Measurements from ENCODE around the gene STKLD1. TPM values are rescaled to one million over a fixed set of nuclear protein-coding genes. Genes with fewer than 3 reads are reported as not detected.

Gene STKLD1
- total RNA-seq, 4 donors from 2014 or later: 0.93 to 1.3 TPM; not detected in 2

- peaks cover 0 to 41% (median 19%) of the 10 kb centered on the region in 3 donors for H3K4me1 ChIP-seq
- no peak for TF ChIP-seq EP300 (IDR thresholded peaks at IDR 0.05)
- no peak for TF ChIP-seq POLR2AphosphoS5 (IDR thresholded peaks at IDR 0.05)
- no peak for TF ChIP-seq POLR2A (IDR thresholded peaks at IDR 0.05)
- TF ChIP-seq, protein P1, sequence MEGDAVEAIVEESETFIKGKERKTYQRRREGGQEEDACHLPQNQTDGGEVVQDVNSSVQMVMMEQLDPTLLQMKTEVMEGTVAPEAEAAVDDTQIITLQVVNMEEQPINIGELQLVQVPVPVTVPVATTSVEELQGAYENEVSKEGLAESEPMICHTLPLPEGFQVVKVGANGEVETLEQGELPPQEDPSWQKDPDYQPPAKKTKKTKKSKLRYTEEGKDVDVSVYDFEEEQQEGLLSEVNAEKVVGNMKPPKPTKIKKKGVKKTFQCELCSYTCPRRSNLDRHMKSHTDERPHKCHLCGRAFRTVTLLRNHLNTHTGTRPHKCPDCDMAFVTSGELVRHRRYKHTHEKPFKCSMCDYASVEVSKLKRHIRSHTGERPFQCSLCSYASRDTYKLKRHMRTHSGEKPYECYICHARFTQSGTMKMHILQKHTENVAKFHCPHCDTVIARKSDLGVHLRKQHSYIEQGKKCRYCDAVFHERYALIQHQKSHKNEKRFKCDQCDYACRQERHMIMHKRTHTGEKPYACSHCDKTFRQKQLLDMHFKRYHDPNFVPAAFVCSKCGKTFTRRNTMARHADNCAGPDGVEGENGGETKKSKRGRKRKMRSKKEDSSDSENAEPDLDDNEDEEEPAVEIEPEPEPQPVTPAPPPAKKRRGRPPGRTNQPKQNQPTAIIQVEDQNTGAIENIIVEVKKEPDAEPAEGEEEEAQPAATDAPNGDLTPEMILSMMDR (IDR thresholded peaks at IDR 0.05): no peak
These were observed 30.6 kb upstream of the STKLD1 start for GRCh38 chr9:133345596-133345995.

DNA sequence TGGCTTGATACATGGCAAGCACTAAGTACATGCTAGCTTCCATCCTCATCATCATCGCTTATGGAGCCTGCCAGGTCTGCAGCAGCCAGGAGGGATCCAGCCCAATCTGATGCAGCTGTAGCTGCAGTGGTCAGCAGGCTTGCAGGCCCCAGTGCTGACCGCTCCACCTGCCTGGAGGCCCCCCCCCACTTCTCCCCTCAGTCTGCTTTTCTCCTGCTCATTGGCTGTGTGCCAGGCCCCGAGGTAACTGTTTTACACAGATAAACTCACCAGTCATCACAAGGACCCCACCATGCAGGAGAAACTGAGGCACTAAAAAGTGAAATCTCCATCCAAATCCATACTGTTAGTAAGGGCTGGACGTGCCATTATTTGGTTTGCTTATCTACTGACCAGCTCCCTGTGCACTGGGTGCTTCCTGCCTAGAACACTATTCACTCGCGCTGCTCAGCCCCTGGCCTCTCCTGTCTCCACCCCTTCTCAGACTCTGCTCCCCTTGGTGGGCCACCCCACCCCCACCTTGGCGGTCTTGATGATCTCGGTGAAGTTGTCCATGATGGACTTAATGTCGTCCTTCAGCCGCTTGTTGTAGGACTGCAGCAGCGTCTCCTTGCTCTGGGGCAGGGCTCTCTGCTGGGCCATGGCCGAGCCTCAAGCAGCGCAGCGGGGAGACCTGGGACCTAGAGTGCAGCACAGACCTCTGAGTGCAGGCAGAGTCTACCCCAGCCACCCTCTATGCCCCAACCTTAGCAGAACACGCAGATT lies 30.0 kb upstream of the STKLD1 start:
- Histone ChIP-seq H3K4me3 (peak overlapping the region; percentile 80 to 91), H3K4me1 (peaks cover 0 to 42% (median 19%) of the 10 kb centered on the region in 3 donors), H3K27ac (peak overlapping the region in 3 of 4 donors; percentile 90 to 96 (median 93)), H3K36me3 (peaks cover 0 to 73% of the 10 kb centered on the region in 2 donors), H3K9me3 (no peaks in the 10 kb centered on the region), H3K27me3 (no peaks in the 10 kb centered on the region)
- WGBS, 2 donors (ENCODE audit: low coverage in 1 of 2): 59 to 60% methylated on average over 4 to 5 of the region's 15 CpGs
- no peak for ATAC-seq
- TF ChIP-seq EP300 (IDR thresholded peaks at IDR 0.05) (no peak), POLR2AphosphoS5 (IDR thresholded peaks at IDR 0.05) (no peak), POLR2A (IDR thresholded peaks at IDR 0.05) (no peak)
- TF ChIP-seq, protein P1 (IDR thresholded peaks at IDR 0.05): no peak

More at GRCh38 chr9:133345596-133345995, 30.6 kb upstream of the STKLD1 start:
- no peak for ATAC-seq
- Histone ChIP-seq H3K27me3 (no peaks in the 10 kb centered on the region), H3K27ac (peak overlapping the region in 1 of 4 donors; percentile 93), H3K9me3 (no peaks in the 10 kb centered on the region), H3K4me3 (no peak overlapping the region), H3K36me3 (peaks cover 0 to 73% of the 10 kb centered on the region in 2 donors)
- no CpG with 5 or more reads among the region's 6 CpGs for WGBS, 2 donors (ENCODE audit: low coverage in 1 of 2)

DNA sequence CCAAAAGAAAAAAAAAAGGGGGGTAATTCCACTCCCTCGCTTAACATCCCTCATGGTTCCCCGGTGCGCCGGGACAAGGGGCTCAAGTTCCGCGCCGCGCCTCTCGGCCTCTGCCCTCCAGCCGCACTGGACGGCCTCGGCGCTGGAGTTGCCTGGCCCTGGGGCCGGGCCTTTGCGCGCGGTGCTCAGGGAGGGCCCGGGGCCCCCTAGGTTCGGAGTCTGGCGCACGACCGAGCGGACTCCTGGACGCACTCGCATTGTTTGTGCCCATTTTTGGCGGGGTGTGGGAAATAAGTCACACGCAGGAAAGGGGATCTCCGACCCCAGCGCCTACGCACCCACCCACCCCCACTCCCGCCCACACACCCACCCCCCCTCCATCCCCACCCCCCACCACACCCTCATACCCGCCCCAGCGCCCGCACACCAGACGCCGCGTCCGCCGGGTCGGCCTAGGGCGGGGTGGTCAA lies 28.6 kb upstream of the STKLD1 start:
- Histone ChIP-seq H3K9me3 (no peaks in the 10 kb centered on the region), H3K27me3 (no peaks in the 10 kb centered on the region), H3K4me1 (peaks cover 0 to 42% (median 19%) of the 10 kb centered on the region in 3 donors), H3K36me3 (peaks cover 0 to 73% of the 10 kb centered on the region in 2 donors), H3K27ac (peak overlapping the region; percentile 73 to 96 (median 92)), H3K4me3 (peak overlapping the region; percentile 80 to 91)
- no peak for TF ChIP-seq POLR2AphosphoS5 (IDR thresholded peaks at IDR 0.05)
- TF ChIP-seq EP300 (IDR thresholded peaks at IDR 0.05): no peak
- TF ChIP-seq, protein P1 (IDR thresholded peaks at IDR 0.05): peak in 1 of 4 experiments; percentile 31
- no peak for TF ChIP-seq POLR2A (IDR thresholded peaks at IDR 0.05)
- WGBS, 2 donors (ENCODE audit: low coverage in 1 of 2): 1% methylated on average over 26 of the region's 41 CpGs; no CpG with 5 or more reads in 1 of the 2 donors
- peak; percentile 75 for ATAC-seq

- H3K36me3 ChIP-seq: peaks cover 0 to 73% of the 10 kb centered on the region in 2 donors
- H3K27me3 ChIP-seq: no peaks in the 10 kb centered on the region
- H3K9me3 ChIP-seq: no peaks in the 10 kb centered on the region
- H3K4me1 ChIP-seq: peaks cover 0 to 42% (median 19%) of the 10 kb centered on the region in 3 donors
- WGBS, 2 donors (ENCODE audit: low coverage in 1 of 2): 0% methylated on average over 19 to 23 of the region's 64 CpGs
- peak; percentile 75 to 83 for TF ChIP-seq POLR2A (IDR thresholded peaks at IDR 0.05)
- TF ChIP-seq, protein P1 (IDR thresholded peaks at IDR 0.05): peak in 2 of 4 experiments; percentile 9 to 23
- peak; percentile 96 for TF ChIP-seq POLR2AphosphoS5 (IDR thresholded peaks at IDR 0.05)
- no peak for TF ChIP-seq EP300 (IDR thresholded peaks at IDR 0.05)
- peak within 1 kb of the TSS; percentile 73 to 96 (median 92) for H3K27ac ChIP-seq
- peak within 1 kb of the TSS; percentile 80 to 91 for H3K4me3 ChIP-seq
- peak; percentile 91 for ATAC-seq
These were observed 28.0 kb upstream of the STKLD1 start, which contains the start of the genes MED22 and RPL7A for GRCh38 chr9:133347985-133348717. Gene MED22 (minus strand): TSS chr9:133348131. CDS start chr9:133346662, 1,469 bp downstream. Gene RPL7A (plus strand): TSS chr9:133348218. CDS start chr9:133348244, 26 bp downstream.

All from gastroesophageal sphincter (tissue), 4 donors.